Measurements from ENCODE around the gene SERPINA12.

GRCh38 chr14:94509356-94509755, at the start of gene SERPINA12:
- no peak for TF ChIP-seq CTCF (IDR thresholded peaks at IDR 0.05)
- no peak for TF ChIP-seq POLR2A (IDR thresholded peaks at IDR 0.05)
